BE2C (cell line): Measurements from ENCODE around the gene HMX1.

ENCODE experiments used
- DNase-seq: peaks from one replicate; pipeline ENCODE4 v3.0.0-alpha.2; 2020
- H3K27me3 ChIP-seq: fragments of 250-450 bp; sonication (Bioruptor Pico); 2 replicates; pipeline ENCODE4 v1.5.1; 2020; ENCODE audit warnings: mild to moderate bottlenecking
- H3K36me3 ChIP-seq: fragments of 250-450 bp; sonication (Bioruptor Pico); 2 replicates; pipeline ENCODE4 v1.5.1; 2020; ENCODE audit warnings: mild to moderate bottlenecking
- H3K4me1 ChIP-seq: fragments of 250-450 bp; sonication (Bioruptor Pico); 2 replicates; pipeline ENCODE4 v1.5.1; 2020
- H3K4me3 ChIP-seq: 2 replicates; pipeline ENCODE4 v1.5.1; 2011; ENCODE audit warnings: low read depth, low read length
- H3K9me3 ChIP-seq: fragments of 250-450 bp; sonication (Bioruptor Pico); 2 replicates; pipeline ENCODE4 v1.5.1; 2020
- CTCF ChIP-seq: IDR thresholded peaks from 2 replicates; pipeline ENCODE4 v1.5.1; 2012; ENCODE audit warnings: mild to moderate bottlenecking, low read depth, low read length

Gene HMX1

GRCh38 chr4:8896071-8896470 lies 24.4 kb upstream of the HMX1 start:
- no peak for TF ChIP-seq CTCF
- Histone ChIP-seq H3K27me3 (peaks cover 39% of the 10 kb centered on the region), H3K4me1 (no peaks in the 10 kb centered on the region), H3K9me3 (no peaks in the 10 kb centered on the region), H3K36me3 (no peaks in the 10 kb centered on the region), H3K4me3 (no peak overlapping the region)
- DNase-seq = no peak

GRCh38 chr4:8895295-8895694 lies 23.7 kb upstream of the HMX1 start:
- peaks cover 46% of the 10 kb centered on the region for H3K27me3 ChIP-seq

GRCh38 chr4:8894424-8894816 lies 22.8 kb upstream of the HMX1 start:
- no peaks in the 10 kb centered on the region for H3K36me3 ChIP-seq
- TF ChIP-seq CTCF = no peak
- DNase-seq = no peak
- peaks cover 48% of the 10 kb centered on the region for H3K27me3 ChIP-seq
- no peak overlapping the region for H3K4me3 ChIP-seq
- no peaks in the 10 kb centered on the region for H3K9me3 ChIP-seq
- no peaks in the 10 kb centered on the region for H3K4me1 ChIP-seq

More at GRCh38 chr4:8895295-8895694, 23.7 kb upstream of the HMX1 start:
- no peaks in the 10 kb centered on the region for H3K36me3 ChIP-seq
- no peak overlapping the region for H3K4me3 ChIP-seq
- TF ChIP-seq CTCF = no peak
- DNase-seq = no peak
- no peaks in the 10 kb centered on the region for H3K9me3 ChIP-seq
- H3K4me1 ChIP-seq = no peaks in the 10 kb centered on the region

- H3K9me3 ChIP-seq = no peaks in the 10 kb centered on the region
- no peaks in the 10 kb centered on the region for H3K36me3 ChIP-seq
- no peaks in the 10 kb centered on the region for H3K4me1 ChIP-seq
- no peak overlapping the region for H3K4me3 ChIP-seq
- no peak for TF ChIP-seq CTCF
- DNase-seq = no peak
- H3K27me3 ChIP-seq = peaks cover 54% of the 10 kb centered on the region
Measured at GRCh38 chr4:8893624-8894423, 22.2 kb upstream of the HMX1 start.

- no peak for DNase-seq
- H3K36me3 ChIP-seq = no peaks in the 10 kb centered on the region
- no peaks in the 10 kb centered on the region for H3K9me3 ChIP-seq
- no peak overlapping the region for H3K4me3 ChIP-seq
- H3K4me1 ChIP-seq = no peaks in the 10 kb centered on the region
- TF ChIP-seq CTCF = no peak
- H3K27me3 ChIP-seq = peaks cover 60% of the 10 kb centered on the region
Measured at GRCh38 chr4:8893227-8893623, 21.6 kb upstream of the HMX1 start.

GRCh38 chr4:8892556-8893226 lies 21.1 kb upstream of the HMX1 start:
- no peak for DNase-seq
- peaks cover 66% of the 10 kb centered on the region for H3K27me3 ChIP-seq
- H3K4me1 ChIP-seq = no peaks in the 10 kb centered on the region
- H3K9me3 ChIP-seq = no peaks in the 10 kb centered on the region
- TF ChIP-seq CTCF = no peak
- no peaks in the 10 kb centered on the region for H3K36me3 ChIP-seq
- H3K4me3 ChIP-seq = no peak overlapping the region
